ENCODE results near the gene AGAP1. TPM values are rescaled to one million over a fixed set of nuclear protein-coding genes. Genes with fewer than 3 reads are reported as not detected.

The AGAP1 gene
- total RNA-seq, 1 donor from 2014 or later, result 46.3 TPM

DNA sequence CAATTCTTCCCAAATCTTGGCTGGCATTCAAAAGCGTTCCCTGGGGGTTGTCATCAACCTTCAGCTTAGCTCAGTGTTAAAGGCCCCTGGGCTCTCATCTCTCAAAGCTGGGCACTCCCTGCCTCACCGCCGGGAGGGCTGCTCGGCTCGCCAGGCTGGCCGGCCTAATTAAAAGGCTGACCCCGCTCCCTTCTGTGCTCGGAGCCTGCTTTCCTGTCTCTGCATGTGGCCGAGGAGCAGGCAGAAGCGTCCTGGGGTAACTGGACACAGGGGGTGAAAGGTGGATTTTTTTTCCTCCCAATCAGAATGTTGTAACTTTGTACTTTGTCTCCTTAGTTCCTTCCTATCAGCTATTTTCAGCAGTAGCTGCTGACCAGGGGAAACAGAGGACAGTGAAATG, 443.2 kb downstream of the AGAP1 start:
- H3K4me3 Mint-ChIP-seq, result no peak overlapping the region
- TF ChIP-seq, protein P1, sequence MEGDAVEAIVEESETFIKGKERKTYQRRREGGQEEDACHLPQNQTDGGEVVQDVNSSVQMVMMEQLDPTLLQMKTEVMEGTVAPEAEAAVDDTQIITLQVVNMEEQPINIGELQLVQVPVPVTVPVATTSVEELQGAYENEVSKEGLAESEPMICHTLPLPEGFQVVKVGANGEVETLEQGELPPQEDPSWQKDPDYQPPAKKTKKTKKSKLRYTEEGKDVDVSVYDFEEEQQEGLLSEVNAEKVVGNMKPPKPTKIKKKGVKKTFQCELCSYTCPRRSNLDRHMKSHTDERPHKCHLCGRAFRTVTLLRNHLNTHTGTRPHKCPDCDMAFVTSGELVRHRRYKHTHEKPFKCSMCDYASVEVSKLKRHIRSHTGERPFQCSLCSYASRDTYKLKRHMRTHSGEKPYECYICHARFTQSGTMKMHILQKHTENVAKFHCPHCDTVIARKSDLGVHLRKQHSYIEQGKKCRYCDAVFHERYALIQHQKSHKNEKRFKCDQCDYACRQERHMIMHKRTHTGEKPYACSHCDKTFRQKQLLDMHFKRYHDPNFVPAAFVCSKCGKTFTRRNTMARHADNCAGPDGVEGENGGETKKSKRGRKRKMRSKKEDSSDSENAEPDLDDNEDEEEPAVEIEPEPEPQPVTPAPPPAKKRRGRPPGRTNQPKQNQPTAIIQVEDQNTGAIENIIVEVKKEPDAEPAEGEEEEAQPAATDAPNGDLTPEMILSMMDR (conservative IDR thresholded peaks at IDR 0.05), result no peak
- H3K27me3 Mint-ChIP-seq, result no peaks in the 10 kb centered on the region
- H3K36me3 Mint-ChIP-seq, result peaks cover 49% of the 10 kb centered on the region
- DNase-seq (ENCODE audit: extremely low spot score, unreplicated experiment), result no peak
- H3K9me3 Mint-ChIP-seq, result peaks cover 14% of the 10 kb centered on the region
- peaks cover 46% of the 10 kb centered on the region for H3K4me1 Mint-ChIP-seq (ENCODE audit: unreplicated experiment)
- H3K27ac Mint-ChIP-seq, result no peak overlapping the region

GRCh38 chr2:235937526-235937925, 443.7 kb downstream of the AGAP1 start:
- Mint-ChIP-seq H3K4me1 (ENCODE audit: unreplicated experiment) (peaks cover 46% of the 10 kb centered on the region), H3K27ac (no peak overlapping the region), H3K36me3 (peaks cover 48% of the 10 kb centered on the region), H3K4me3 (no peak overlapping the region), H3K27me3 (no peaks in the 10 kb centered on the region), H3K9me3 (peaks cover 14% of the 10 kb centered on the region)
- no peak for DNase-seq (ENCODE audit: extremely low spot score, unreplicated experiment)
- TF ChIP-seq, protein P1 (conservative IDR thresholded peaks at IDR 0.05), result no peak

DNA sequence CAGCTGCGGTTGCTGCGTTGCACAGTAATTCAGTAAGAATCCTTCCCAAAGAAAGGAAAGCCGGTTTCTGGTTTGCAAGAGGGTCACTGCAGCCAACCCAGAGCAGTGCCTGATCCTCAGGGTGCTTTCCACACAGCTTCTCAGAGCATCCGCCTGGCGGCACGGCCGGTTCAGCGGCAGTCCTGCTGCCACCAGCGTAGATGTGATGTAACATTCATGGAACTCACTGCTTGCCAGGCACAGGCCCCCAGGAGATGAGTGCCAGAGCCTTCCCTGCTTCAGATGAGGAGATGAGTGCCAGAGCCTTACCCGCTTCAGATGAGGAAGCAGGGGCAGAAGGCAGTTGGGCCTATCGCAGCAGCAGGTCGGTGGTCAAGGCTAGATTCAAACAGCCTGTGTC, 444.1 kb downstream of the AGAP1 start:
- no peak overlapping the region for H3K4me3 Mint-ChIP-seq
- no peak overlapping the region for H3K27ac Mint-ChIP-seq
- H3K4me1 Mint-ChIP-seq (ENCODE audit: unreplicated experiment), result peaks cover 45% of the 10 kb centered on the region
- peaks cover 14% of the 10 kb centered on the region for H3K9me3 Mint-ChIP-seq
- TF ChIP-seq, protein P1 (conservative IDR thresholded peaks at IDR 0.05), result no peak
- peaks cover 47% of the 10 kb centered on the region for H3K36me3 Mint-ChIP-seq
- DNase-seq (ENCODE audit: extremely low spot score, unreplicated experiment), result no peak
- H3K27me3 Mint-ChIP-seq, result no peaks in the 10 kb centered on the region

- Mint-ChIP-seq H3K9me3 (peaks cover 14% of the 10 kb centered on the region), H3K4me1 (ENCODE audit: unreplicated experiment) (peaks cover 41% of the 10 kb centered on the region), H3K36me3 (peaks cover 45% of the 10 kb centered on the region), H3K27me3 (no peaks in the 10 kb centered on the region), H3K27ac (no peak overlapping the region), H3K4me3 (no peak overlapping the region)
- DNase-seq (ENCODE audit: extremely low spot score, unreplicated experiment), result no peak
- TF ChIP-seq, protein P1 (conservative IDR thresholded peaks at IDR 0.05), result no peak
These were observed 444.8 kb downstream of the AGAP1 start for GRCh38 chr2:235938611-235939010.

- peak overlapping the region; percentile 20 for H3K4me3 Mint-ChIP-seq
- DNase-seq (ENCODE audit: extremely low spot score, unreplicated experiment), result no peak
- TF ChIP-seq, protein P1 (conservative IDR thresholded peaks at IDR 0.05), result no peak
- H3K27me3 Mint-ChIP-seq, result no peaks in the 10 kb centered on the region
- H3K4me1 Mint-ChIP-seq (ENCODE audit: unreplicated experiment), result peaks cover 40% of the 10 kb centered on the region
- peaks cover 14% of the 10 kb centered on the region for H3K9me3 Mint-ChIP-seq
- no peak overlapping the region for H3K27ac Mint-ChIP-seq
- H3K36me3 Mint-ChIP-seq, result peaks cover 45% of the 10 kb centered on the region
These were observed 445.6 kb downstream of the AGAP1 start for GRCh38 chr2:235939471-235939870.

DNA sequence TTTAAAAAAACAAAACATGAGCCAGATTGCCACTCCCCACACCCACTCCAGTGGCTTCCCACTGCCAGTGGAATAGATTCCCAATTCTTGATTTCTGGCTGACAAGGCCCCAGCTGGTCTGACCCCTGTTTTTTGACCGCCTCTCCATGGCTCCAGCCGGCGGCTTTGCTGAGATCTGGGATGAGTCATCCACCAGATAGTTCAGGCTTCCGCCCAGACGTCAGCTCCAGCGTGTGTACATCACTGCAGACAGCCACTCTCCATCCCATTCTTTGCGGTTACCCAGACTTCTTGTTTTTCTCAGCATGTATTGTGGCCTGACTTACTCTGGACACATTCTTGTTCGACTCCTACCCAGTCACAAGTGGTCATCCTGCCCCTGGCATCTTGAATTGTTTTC, 446.5 kb downstream of the AGAP1 start:
- DNase-seq (ENCODE audit: extremely low spot score, unreplicated experiment), result no peak
- TF ChIP-seq, protein P1 (conservative IDR thresholded peaks at IDR 0.05), result no peak
- Mint-ChIP-seq H3K4me3 (no peak overlapping the region), H3K9me3 (peaks cover 14% of the 10 kb centered on the region), H3K4me1 (ENCODE audit: unreplicated experiment) (peaks cover 31% of the 10 kb centered on the region), H3K27ac (no peak overlapping the region), H3K36me3 (peaks cover 45% of the 10 kb centered on the region), H3K27me3 (no peaks in the 10 kb centered on the region)

Measured in type B pancreatic cell (in vitro differentiated cells).